Astrocyte of the hippocampus (primary cell): ENCODE results near the gene GFRA4.
A peak's percentile ranks its signal among the peaks of the same experiment; 100 is the strongest.

ENCODE experiments used
- DNase-seq: peaks from one replicate; pipeline ENCODE4 v3.0.0; 2011; ENCODE audit warnings: low read depth, low spot score

Gene GFRA4, protein sequence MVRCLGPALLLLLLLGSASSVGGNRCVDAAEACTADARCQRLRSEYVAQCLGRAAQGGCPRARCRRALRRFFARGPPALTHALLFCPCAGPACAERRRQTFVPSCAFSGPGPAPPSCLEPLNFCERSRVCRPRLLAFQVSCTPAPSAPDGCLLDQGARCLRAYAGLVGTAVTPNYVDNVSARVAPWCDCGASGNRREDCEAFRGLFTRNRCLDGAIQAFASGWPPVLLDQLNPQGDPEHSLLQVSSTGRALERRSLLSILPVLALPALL

DNA sequence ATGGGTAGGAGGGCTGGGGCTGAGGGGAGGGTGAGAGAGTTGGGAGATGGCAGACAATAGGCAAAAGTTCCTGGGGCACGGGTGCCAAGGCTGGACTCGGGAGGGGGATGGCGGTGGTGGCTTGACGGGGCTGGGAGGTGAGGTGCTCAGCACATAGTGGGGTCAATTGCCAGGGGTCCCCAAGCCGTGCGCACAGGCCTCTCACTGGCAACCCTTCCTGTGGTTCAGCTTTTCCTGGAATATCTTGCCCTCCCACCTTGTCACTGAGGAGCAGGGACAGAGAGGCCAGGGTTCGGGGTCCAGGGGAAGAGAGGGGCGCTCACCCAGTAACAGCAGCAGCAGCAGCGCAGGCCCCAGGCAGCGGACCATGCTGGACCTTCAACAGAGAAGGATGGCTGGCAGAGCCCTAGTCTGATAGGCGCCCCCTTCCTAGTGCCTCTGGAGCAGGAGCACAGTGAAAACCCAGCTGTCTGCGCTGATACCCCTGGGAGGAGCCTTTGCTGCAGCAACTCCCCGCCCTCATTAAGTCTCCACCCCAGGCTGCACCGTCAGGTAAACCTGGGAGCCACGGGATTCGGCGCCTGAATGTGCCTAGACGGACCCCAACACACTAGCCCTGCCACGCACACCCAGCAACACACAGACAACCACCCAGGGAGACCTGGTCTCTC is at the start of gene GFRA4:
TSS of gene GFRA4 (minus strand) at position 369 of the 671 bp plus-strand sequence. CDS start at position 369, 0 bp downstream.
- no peak for DNase-seq

DNA sequence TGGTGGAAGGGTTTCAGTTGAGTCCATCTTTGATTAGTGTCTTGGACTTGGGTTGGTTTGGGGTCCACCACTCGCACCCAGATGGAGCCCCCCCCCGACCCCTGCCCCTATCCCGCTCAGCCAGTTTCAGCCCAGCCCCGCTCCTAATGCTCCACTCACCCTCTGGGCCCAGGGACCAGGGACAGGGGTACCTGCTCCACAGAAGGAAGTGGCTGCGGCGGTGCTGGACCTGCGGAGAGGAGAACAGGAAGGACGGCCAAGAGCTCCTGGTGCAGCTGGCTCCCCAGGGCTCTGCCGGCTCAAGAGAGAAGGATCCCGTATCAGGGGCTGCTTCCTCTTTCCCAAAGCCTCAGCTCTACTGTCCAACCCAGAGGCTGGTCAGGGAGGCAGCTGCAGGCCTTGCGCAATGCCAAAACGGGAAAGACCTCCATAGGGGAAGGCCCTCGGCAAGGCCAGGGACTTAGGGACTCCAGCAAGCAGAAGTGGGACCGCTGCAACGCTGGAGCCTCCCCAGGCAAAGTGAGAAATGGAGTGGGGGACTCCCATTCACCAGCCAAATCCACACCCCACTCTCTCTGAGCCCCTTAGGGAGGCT is 49.2 kb upstream of the GFRA4 start, which contains the start of gene SIGLEC1:
TSS of gene SIGLEC1 (minus strand) at position 322 of the 595 bp plus-strand sequence. CDS start 5,472 bp downstream, outside the sequence.
- DNase-seq: no peak

DNA sequence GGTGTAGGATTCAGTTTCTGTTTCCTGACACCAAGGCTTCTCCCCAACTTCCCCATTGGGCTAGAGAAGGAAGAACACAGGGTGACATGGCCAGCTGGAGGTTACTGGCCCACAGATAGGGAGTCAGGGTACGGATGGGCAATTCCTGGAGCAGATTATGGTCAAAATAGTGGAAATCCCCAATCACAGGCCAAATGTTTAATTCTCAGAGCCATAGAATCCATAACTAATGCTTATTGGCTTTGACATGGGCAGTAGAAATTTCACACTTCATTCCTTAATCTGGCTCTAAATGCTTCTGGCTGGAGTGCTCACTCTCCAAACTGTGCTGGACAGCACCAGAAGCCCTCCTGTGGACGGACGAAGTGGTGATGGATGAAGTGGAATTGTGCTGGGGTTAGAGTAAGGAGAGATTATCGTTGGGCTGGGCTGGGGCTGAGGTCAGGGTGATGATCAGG is 48.3 kb upstream of the GFRA4 start:
- DNase-seq: no peak

DNA sequence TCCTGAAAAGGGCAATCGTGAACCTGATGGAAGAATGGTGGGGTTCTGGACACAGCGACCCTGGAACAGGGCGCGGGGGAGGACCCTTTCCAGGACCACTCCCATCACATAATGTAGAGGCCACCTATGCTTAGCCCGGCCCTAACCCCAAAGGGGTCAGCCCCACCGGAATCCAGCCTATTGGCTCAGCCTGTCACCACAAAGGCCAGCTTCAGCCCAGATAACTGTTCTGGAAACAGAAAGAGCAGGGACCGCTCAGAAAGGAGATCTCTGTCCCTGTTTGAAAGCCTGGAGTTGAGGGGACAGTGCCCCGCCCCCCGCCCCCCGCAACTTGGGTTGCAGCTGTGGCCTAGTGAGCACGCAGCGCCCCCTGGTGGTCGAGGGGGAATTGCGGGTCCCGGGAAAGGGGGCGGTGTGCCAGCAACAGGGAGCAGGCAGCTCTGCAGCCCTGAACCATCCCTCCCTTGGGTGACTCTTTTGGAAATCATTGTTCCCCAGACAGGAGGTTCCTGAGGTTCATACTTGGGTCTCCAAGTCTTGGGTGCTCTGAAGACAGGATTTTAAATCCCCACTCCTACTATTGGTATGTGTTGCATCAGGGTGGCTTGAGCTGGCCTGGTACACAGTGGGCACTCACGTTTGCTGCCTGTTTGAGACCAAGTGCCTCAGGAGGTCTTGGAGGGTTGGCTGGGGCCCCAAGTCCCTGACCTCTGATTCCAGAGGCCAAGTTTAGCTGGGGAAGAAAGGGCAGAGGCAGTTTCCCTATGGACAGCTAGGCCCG is 47.7 kb upstream of the GFRA4 start:
- DNase-seq: peak; percentile 79

DNA sequence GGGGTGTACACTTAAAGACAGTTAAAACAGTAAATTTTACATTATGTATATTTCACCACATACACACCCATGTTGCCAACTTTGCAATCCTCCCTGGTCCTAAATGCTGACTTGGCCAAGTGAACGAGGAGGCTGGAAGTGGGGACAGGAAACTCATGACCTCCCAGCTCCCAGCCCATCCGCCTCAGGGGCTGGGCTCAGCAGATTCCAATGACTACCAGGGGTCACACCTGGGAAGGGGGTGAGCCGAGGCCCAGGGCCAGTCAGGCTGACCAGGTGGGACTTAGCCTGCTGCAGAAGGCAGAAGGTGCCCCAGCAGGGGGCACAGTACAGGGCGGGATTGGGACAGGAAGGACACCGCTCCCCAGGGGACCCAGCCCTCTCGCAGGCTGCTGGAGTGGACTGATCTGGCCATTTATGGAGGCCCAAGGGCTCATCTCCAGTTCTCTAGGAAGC is 46.8 kb upstream of the GFRA4 start:
- no peak for DNase-seq

DNA sequence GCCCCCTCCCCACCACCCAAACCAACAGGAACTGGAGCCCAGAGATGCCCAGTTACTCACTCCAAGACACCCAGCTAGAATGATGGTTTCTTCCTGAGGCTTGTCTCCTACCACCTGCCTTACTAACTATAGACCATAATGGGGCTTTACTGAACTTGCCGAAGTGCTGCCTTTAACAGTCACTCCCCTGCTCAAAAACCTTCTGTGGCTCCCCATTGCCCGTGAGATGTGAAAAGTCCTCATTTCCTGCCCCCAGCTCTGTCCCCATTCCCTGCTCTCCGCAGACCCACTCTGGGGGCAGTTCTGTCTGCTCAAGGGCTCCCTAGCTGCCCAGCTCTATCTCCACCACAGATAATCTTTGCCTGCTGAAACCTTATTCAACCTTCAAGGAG is 44.3 kb upstream of the GFRA4 start:
- no peak for DNase-seq

DNA sequence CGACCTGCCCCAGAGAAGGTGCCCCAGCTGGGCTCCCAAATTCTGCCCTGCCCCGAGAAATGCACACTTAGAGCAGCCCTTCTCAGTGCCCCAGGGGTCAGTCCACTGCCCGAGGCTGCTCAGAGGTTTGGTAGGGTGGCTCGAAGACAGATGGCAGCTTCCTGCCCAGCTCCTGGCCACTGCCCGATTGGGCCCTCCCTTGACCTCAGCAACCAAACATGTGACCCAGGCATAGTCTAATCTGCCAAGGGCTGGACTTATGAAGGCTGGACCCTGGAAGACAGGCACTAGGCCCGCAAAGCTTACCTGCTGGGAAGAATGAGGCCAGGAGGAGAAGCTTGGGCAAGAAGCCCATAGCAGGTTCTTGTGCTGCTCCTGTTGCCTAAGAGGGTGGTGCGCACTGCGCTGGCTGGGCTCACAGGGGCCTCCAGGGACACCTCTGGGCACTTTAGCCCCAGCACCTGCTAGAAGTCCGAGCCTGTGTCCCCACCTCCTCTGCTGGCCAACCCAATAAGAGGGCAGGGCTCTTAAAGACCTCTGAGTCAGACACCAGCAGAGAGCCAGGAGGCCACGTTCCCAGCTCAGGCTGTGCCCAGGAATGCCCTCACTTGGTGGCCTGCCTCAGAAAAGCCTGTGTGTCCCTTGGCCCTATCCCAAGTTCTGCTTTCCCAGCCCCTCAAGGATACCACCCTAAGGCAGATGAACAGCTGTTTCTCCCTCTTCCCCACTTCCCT is 43.7 kb upstream of the GFRA4 start:
- peak; percentile 66 for DNase-seq

DNA sequence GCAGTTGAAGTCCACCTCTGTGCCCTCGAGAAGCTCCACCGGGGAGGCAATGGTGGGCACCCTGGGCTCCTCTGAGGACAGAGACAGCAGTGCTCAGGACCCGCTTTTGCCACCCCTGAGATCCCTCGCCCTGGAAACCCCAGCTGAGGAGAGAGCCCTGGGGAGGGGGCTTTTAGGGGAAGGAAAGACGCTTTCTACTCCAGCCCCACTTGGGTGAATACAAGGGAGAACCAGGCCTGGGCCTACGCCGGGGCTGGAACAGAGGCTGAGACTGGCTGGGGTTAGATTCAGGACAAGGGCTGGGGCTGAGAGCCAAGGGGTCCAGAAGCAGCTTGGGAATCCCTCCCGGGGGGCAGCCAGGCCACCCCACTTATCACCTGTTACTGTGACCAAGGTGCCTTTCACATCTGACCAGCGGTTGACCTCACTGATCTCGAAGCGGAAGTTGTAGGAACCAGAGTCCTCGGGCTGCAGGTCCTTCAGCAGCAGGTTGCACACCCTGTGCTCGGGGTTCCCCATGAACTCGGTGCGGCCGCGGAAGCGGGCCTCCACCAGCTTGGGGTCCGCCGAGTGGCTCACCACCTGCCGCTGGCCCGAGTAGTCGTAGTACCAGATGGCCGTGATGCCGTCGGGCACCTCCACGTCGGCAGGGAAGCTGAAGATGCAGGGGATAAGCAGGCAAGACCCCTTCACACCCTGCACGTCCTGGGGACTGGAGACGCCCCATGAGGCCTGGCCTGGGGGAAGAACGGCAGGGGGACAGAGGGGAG is 43.0 kb upstream of the GFRA4 start:
- no peak for DNase-seq

DNA sequence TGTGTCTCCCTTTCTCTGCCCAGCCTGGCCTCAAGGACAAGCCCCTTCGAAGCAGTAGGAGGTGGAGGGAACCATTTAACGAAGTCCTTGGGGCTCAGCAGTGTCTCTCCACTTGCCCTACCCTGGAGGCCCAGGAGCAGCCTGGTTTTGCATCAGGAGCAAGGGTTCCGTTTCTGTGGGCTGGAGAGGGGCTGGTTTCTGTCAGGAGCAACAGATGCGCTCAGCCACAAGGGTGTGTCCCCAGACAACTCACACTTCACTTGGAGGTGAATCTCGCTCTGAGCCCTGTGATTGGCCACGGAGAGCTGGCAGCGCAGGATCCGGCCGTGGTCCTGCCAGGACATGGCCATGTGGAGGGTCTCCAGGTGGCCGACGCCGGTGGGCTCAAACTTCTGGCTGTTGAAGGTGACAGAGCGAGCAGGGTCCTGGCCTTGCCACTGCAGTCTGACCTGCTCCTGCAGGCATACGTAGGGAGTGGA is 42.3 kb upstream of the GFRA4 start:
- DNase-seq: no peak

DNA sequence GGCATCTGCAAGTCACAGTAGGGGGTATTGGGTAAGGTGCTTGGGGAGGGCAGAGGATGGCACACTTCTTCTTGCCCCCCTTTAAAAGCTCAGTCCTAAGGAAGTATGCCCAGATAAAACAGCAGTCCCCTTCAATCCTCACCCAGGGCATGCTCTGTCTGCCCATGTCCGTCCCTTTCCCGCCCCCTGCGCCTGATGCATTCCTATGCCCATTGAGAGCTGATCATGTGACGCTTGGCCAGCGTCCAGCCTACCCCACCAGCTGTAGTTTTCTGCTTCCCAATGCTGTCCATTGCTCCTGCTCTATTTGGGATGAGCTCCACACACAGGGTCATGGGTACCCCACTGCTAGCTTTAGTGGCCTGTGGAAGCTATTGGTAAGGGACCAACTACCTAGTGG is 40.9 kb upstream of the GFRA4 start:
- no peak for DNase-seq

DNA sequence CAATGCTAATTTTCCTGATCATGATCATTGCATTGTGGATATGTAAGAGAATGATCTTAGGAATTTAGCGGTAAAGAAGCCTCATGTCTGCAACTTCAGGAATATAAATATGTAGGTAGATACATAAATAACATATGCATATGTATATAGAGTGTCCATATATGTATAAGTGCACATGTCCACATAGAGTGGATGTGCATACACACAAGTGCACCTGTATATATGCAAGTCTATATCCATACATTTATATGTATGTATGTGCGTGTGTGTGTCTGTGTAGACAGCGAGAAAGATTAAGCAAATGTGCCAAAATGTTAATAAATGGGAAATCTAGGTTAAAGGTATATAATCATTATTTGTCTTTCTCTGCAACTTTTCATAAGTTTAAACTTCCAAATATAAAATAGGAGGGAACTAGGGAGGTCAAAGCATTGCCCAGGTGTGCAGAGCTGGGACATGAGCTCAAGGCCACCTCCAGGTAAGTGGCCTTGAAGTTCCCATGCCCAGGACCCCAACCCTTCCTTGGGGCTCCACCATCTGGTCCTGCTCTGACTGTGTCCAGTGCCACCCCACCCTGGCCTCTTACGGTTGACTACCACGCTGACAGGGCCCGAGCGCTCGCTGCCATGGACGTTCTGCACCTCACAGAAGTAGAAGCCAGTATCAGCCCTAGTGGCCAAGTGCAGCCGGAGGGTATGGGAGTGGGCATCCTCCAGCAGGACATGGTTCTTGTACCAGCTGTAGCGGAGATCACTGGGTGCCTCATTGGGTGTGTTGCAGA is 39.6 kb upstream of the GFRA4 start:
- no peak for DNase-seq

DNA sequence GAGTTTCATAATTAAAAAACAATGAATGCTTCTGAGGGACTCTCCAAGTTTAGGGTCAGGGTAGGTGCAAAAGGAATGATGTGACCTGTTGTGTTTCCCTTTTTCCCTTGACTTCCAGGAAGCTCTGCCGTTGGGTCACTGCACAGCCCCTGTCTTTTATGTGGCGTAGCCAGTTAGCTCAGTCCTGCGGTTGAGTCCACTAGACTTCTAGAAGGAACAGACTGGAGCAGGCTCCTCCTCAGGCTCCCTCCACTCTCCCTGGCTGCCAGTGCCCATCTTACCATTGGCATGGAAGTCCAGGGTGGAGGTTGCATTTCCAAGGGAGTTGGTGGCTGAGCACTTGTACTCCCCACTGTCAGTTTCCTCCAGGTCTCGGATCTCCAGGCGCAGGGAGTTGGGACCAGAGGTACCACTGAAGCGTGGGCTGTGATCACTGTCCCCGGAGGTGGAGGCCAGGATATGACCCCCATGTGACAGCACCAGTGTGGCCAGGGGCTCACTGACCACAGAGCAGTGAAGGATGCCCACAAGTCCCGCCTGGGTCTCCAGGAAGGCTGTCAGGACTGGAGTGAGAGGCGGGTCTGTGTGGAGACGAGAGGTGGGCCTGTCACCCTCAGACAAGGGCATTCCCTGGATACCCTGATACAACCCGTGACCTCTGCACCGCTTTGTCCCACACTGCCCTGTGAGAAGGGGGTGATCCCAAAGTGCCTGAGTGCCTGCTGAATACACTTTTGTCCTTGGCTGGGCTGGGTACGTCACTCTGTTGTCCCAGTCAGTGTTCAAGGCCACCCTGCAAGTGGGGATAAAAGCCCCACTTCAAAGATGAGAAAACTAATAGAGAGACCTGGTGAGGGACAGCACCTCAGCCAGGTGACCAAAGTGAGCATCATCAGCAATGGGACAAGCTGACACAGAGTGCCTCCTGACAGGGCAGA is 38.1 kb upstream of the GFRA4 start:
- no peak for DNase-seq

DNA sequence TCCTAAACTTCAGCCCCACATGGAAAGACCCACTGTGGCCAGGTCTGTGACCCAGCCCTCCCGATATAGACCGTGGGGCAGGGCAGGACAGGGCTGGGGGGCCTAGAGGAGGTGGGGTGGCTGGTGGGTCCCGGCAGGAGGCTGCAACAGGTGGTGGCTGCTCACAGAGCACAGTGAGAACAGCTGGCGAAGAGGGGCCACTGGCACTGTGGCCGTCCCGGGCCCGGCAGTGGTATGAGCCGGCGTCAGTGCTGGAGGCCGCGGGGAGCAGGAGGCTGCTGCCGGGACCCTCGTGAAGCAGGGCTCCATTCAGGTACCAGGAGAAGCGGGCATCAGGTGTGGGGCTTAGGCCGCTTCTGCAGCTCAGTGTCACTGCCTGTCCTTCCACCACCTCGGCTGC is 35.8 kb upstream of the GFRA4 start:
- DNase-seq: no peak

DNA sequence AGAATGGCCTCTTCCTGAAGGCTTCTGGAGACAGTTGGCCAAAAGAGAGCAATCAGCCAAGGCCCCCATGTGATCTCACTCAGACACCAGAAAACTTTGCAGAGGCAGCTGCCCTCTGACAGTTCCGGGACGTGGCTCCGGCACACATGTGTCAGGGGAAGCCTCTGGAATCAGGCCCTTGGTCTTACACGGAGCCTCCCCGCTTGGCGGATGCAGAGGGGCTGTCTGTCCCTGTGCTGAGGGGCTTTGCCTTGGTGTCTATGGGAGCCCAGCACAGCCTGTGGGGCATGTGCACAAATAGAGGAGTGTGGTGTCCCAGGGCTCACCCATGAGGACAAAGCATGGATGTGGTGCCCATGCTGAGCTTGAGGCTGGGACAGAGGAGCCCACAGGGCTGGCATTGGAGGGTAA is 35.4 kb upstream of the GFRA4 start:
- no peak for DNase-seq

DNA sequence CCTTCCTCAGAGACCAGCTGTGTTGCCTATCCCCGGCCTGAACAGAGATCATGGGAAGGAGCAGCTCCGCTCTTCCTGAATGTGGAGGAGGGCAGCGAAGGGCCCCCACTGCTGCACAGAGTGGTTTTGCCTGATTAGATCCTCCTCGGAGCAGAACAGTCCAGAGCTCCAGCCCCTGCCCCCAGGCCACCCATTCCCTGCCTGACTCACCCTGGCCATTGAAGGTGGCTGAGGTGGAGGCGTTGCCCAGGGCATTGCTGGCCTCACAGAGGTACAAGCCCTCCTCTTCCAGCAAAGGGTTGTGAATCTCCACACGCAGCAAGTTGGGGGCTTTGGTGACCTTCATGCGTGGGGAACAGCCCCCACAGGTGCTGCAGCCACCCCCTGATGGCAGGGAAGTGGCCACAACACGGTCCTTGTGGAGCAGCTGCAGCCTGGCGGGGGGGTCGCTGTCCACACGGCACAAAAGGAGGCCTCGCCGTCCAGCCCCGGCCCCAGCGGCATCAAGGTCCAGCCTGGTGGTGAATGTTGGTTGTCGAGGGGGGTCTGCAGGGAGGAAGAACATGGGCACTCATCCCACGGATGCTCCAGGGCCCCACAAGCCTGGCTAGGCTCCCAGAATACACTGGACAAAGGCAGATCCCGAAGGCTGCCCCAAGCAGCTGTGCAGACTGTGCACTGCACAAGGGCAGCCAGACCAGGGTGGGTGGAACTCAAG is 34.5 kb upstream of the GFRA4 start:
- no peak for DNase-seq

DNA sequence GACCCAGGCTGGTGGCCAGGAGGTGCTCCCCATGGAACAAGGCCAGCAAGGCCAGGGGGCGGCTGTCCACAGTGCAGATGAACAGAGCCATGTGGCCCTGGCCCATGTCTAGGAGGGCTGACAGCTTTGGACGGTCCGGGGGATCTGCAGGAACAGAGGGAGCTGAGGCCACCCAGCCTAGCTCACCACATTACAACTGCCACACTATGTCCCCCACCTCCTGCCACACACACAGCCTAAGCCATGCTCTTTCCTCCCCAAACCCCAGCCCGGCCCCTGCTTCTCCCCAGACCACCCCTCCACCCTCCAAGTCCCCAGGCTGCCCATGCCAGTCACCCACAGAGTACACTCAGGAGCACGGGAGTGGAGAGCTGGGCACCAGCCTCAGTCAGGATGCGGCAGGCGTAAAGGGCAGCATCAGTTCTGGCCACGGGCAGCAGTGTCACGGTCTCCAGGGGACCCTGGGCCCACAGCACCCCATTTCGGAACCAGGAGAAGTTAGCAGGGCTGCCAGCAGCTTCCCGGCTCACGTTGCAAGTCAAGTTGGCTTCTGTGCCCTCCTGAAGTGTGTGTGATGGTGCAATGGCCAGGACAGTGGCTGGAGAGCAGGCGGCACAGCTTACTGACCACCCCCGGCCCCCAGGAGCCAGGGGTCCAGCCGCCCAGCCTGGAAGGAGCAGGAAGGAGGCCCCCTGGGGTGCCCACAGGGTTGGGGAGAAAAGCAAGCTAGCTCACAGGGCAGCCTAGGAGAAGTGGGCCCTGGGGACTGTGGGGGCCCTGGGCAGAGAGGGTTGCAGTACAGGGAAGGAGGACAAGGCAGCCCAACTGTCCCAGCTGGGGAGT is 33.8 kb upstream of the GFRA4 start:
- no peak for DNase-seq

DNA sequence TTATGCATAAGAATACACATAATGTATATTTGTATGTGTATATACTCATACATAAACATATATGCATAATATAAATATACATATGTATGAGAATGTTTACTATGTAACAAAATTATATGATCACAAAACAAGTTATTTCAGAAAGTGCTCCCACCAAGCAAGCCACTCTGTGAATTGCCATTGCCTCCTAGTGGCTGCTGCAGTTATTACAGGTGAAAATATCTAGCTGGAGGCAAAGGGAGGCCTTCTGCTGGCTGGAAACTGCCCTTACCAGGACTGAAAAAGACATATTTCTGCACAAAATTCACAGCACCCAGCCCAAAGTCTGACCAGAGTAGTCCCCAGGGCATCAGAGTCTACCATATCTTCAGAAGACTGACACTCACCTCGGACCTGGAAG is 33.0 kb upstream of the GFRA4 start:
- DNase-seq: no peak
